ENCODE data around the gene C19orf44. TPM values are rescaled to one million over a fixed set of nuclear protein-coding genes. Genes with fewer than 3 reads are reported as not detected.
"Not testable (repeated sequence)": the region's sequence is repeated elsewhere in the genome, so short reads cannot be mapped to it uniquely, and the experiment has no call there.

Gene C19orf44
- total RNA-seq, 1 experiment from 2014 or later: 9.7 TPM

DNA sequence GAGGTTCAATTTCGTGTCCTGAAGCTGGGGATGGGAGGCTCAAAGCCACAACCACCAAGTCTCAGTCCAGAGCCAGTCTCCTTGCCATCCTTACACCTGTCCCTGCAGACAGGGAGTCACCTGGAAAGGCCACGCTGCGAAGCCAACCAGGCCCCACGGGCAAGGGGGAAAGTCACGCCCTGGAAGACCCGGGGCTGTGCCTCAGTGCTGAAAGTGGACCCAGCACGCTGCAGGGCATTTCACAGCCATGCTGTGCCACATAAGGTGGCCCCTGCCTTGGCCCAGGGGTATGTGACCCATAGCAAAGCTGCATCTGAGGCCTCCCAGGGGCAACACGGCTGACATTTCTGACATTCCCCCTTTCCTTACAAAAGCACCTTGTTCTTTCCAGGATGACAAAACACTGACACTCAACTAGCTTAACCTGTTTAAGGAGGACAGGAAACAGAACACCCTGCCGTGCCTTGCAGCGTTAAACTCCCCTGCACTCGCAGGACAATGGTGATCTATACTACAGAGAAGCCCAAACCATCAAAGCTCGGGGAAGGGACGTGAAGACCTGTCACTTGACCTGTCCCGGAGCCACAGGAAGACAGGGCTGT lies 31.2 kb downstream of the C19orf44 start:
- in situ Hi-C loops (cut with HindIII; ENCODE audit: low pct_unique_long_range_greater_than_20kb, low sequenced_read_pairs): no loop called here
- DNase-seq (ENCODE audit: low read depth): no peak

DNA sequence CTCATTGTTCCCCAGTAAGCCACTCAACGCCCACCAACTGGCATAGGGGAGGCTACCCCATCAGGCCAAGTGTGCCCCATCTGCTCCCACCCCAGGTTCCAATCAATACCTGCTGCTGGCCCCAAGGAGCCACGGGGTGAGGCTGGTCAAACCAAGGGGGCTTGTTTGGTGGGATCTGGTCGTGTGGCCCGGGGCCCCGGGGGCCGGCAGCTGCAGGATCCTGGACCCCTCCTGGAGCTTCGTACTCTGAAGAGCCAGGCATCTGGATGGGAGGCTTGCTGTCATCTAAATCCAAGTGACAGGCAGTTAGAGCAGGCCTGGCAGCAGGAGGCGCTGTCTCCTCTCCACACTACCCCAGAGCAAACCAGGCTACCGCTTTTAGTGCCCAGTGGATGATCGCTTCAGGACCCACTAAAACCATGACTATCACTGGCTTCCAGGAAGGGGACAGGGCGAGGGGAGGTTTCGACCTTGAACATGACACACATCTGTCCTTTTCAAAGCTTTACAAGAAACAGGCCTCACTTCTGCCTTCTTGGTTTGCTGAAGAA lies 31.9 kb downstream of the C19orf44 start:
- in situ Hi-C loops (cut with HindIII; ENCODE audit: low pct_unique_long_range_greater_than_20kb, low sequenced_read_pairs): no loop called here
- DNase-seq (ENCODE audit: low read depth): no peak

DNA sequence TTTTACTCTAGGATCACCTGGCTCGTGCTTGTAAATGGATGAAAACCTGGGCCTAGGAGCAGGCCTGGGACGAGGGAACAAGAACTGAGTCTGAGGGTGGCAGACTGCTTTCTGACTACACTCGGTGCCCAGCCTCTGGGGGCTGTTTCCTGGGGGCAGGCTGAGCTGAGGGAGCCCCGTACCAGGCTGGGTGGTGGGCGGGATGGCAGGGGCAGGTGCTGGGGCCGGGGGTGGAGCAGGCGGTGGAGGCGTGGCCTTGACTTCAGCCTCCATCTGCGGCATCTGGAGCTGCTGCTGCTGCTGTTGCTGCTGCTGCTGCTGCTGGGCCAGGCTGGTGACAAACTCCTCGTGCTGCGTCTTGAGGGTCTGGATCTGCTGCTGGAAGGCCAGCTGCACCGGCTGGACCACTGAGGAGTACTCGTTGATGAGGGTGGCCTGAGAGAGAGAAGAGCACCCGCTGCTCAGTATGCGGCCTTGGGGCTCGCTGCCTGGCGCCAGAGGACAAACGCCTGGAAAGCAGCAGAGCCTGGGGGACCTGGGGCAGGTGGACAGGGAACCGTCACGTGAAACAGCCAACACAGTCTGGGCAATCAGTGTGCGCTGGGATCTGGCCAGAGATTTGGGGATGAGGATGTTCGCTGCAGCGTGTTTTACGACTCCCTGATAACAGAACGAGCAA lies 33.4 kb downstream of the C19orf44 start:
- no peak for DNase-seq (ENCODE audit: low read depth)
- in situ Hi-C loops (cut with HindIII; ENCODE audit: low pct_unique_long_range_greater_than_20kb, low sequenced_read_pairs): no loop called here

DNA sequence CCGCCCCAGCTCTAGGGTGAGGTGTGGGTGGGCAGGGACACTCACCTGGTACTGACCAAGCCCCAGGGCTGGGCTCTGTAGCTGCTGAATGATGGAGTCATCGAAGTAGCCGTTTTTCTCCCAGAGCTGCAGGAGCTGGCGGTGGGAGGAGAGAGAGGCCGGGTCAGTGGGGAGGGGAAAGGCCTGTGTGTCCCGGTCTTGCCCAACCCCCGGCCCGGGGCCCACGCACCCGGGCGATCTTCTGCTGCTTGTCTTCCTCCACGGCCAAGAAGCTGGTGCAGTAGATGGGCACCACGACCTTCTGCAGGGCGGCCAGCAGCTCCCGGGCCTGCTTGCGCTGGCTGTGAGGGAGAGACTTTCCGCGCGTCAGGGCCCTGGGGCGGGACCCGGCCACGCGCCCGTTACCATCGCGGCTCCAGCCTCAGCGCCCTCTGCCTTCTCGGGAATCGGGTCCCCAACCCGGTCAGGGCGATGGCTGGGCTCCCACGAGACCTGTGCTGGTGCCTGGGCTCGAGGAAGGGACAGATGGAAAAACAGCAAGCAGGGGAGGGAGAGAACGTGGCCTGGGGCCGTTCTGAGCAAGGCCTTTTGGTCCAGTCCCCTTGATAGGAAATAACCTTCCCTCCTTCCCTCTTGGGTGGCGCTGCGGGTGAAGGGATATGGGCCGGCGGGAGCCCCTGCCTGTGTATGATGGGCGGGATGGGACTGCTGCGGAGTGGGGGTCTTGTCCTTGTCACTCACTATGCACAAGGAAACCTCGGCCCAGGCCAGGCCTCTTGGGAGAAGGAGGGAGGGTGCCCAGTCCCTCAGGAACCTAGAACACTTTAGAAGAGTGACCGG lies 34.6 kb downstream of the C19orf44 start:
- DNase-seq (ENCODE audit: low read depth): no peak
- in situ Hi-C loops (cut with HindIII; ENCODE audit: low pct_unique_long_range_greater_than_20kb, low sequenced_read_pairs): no loop called here

DNA sequence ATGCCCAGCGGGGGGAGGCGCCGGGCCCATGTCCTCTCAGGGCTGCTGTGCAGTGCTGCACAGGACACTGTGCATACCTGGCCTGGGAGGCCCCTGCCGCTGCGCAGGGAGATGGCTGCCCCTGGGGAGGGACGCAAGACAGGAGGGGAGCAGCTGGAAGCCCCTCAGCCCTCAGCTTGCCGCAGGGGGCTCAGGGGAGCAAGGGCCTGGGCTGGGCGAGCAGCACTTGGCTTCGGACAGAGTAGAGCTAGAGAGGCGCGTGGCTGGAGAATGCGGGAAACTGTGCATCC lies 35.1 kb downstream of the C19orf44 start:
- DNase-seq (ENCODE audit: low read depth): no peak
- in situ Hi-C loops (cut with HindIII; ENCODE audit: low pct_unique_long_range_greater_than_20kb, low sequenced_read_pairs): no loop called here

DNA sequence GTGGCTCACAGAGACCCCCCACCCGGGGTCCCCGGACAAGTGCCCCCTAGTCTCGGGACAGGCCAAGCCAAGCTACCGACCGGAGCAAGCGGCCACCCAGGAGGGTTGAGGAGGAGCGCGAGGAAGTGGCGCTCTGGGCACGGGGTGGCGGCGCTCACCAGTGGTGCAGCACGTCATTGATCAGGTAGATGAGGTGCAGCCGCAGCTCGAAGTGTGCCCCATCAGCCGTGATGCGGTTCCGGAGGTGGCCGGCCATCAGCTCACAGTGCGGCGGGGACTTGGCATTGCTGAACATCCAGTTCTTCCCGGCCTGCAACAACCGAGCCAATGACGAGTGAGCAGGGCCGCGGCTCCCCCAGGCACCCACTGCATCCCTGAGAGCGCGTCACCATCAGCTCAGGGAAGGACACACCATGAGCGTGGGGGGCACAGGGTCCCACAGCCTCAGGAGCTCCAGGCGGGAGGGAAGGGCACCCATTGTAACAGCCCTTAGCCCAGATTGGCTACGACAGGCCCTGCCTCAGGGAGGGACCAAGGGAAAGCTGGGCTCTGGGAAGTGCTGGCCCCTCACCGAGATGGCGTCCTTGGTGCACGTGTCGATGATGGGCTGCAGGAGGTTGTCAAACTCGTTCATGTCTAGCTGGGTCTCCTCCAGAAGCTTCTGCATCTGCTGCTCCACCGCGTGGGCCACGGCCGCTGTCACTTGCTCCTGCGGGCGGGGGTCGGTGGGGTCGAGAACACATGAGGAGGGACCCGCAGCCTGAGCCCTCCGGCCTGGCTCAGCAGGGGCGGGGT lies 36.4 kb downstream of the C19orf44 start:
- in situ Hi-C loops (cut with HindIII; ENCODE audit: low pct_unique_long_range_greater_than_20kb, low sequenced_read_pairs): no loop called here
- no peak for DNase-seq (ENCODE audit: low read depth)

DNA sequence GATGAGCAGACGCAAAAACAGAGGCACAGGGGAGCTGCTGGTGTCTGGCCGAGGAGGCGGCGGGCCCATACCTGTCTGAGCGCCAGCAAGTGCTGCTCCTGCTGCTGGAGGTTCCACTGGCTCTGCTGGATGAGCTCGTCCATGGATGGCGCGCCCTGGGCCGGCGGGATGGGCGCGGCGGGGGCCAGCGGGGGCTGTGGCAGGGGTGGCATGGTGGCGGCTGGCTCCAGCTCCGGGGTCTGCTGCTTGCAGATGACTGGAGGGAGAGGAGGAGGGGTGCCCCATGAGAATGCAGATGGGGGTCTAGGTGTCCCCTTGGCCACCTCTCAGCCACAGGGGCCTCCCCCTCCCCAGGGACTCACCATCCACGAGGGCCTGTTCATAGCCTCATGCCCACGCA lies 39.2 kb downstream of the C19orf44 start:
- no peak for DNase-seq (ENCODE audit: low read depth)
- in situ Hi-C loops (cut with HindIII; ENCODE audit: low pct_unique_long_range_greater_than_20kb, low sequenced_read_pairs): no loop called here

DNA sequence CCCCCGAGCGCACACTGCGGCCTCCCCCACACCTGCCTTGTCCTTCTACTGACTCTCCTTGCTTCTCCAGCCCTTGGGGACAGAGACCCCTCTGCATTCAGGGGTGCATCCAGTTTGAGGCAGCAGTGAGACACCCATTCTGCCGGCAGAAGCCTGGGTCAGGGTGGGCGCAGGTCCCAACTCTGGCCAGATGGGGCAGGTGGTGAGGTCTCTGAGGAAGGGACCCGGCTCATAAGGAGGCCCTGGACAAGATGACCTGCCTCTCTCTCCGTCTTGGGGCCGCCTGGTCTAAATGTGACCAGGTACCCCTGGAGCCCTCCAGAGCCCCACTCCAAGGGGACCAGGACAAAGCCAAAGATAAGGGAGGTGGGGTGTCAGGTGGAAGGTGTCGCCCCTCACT lies 39.9 kb downstream of the C19orf44 start:
- in situ Hi-C loops (cut with HindIII; ENCODE audit: low pct_unique_long_range_greater_than_20kb, low sequenced_read_pairs): no loop called here
- no peak for DNase-seq (ENCODE audit: low read depth)

DNA sequence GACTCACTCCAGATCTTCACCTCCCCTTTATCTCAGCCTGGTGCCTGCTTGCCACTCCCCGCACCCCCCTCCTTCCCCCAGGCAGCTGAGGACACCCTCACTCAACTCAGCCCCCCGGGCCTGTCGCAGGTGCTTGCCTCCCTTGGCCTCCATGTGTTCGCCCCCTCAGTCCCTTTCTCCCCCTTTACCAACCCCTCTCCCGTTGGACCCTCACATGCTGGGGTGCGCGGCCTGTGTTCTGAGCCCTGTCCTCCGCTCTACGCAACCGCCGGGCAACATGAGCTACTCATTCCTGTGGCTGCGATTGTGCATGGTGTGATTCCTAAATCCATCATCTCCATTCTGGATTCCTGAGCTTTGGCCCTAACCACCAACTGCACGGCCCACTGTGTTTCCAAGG lies 40.9 kb downstream of the C19orf44 start:
- DNase-seq (ENCODE audit: low read depth): no peak
- in situ Hi-C loops (cut with HindIII; ENCODE audit: low pct_unique_long_range_greater_than_20kb, low sequenced_read_pairs): no loop called here

DNA sequence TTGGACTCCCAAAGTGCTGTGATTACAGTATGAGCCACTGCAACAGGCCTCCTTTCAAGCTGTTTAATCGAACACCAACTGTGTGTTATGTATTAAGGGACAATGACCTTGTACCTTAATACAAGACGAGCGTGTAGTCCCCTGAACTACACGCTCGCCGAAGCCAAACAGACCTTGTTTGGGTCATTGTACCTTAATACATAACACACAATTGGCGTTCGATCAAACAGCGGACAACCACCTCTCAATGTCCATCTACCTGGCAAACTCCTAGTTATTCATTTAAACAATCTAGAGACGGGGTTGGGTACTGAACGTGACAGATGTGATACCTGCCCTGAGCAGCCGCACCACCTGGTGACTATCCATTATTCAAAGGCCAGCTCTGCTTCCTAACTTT lies 44.8 kb downstream of the C19orf44 start:
- in situ Hi-C loops (cut with HindIII; ENCODE audit: low pct_unique_long_range_greater_than_20kb, low sequenced_read_pairs): no loop called here
- DNase-seq (ENCODE audit: low read depth): no peak

DNA sequence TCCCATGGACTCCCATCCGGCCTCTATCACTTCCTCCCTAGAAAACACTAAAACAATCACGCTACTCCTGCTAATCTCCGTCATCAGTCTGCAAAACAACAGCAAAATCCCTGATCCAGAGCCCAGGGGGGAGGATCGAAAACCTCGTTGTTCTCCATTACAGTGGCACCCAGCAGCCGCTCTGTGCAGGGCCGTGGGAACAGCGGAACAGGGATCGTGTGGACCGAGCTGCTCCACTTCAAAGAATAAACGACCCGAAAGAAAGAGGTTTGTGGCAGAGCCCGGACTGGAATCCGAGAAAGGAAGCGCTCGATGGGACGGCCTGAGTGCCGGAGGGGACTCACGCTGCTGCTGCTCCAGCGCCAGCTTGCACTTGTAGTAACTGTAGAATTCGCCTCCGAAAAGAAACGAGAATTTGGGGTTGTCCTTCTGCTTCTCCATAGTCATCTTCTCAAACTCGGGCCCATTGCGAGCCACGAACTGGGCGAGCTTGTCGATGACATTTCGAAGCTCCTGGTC lies 45.4 kb downstream of the C19orf44 start:
- no peak for DNase-seq (ENCODE audit: low read depth)
- in situ Hi-C loops (cut with HindIII; ENCODE audit: low pct_unique_long_range_greater_than_20kb, low sequenced_read_pairs): no loop called here

DNA sequence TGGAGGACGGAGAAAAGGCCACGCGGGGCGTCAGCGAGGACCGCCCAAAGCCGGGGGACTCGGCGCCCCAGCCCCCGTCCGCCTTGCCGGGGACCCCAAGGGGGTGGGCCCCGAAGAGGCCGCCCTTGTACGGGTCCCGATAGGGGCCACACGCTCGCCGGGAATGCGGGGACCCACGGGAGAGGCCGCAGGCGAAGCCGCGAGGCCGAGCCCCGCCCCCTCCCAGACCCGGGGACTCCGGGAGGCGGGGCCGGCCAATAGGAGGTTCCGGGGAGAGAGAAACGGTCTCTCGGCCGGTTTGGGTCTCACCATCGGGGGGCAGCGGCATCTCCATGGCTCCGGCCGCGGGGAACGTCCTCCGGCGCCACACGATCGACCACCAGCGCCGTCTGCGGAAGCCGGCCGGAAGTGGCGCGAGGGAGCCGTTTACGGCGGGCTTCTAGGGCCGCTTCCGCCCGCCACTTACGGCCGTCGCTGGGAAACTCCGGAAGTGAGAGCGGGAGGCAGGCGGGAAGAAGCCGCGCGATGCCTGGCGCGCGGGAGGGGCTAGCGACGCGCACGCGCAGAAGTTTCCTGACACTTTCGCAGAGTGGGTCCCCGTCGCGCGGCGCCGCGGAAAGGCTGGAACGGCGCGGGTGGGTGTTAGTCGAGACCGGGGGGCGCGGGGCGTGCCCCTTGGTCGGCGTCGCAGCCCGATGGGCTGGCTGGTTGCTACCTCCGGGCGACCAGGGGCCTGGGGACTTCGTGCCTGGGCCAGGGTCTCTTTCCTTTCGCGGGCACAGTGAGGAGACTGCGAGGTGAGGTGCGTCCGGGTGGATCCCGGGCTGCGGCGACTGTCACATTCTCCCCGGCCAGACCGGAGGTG lies 46.1 kb downstream of the C19orf44 start, which contains the start of gene CHERP:
CHERP (minus strand) TSS at position 393 of the 865 bp plus-strand sequence; CDS start at position 334, 59 bp downstream.
- DNase-seq (ENCODE audit: low read depth): peak; percentile 90
- in situ Hi-C loops (cut with HindIII; ENCODE audit: low pct_unique_long_range_greater_than_20kb, low sequenced_read_pairs): no loop called here

DNA sequence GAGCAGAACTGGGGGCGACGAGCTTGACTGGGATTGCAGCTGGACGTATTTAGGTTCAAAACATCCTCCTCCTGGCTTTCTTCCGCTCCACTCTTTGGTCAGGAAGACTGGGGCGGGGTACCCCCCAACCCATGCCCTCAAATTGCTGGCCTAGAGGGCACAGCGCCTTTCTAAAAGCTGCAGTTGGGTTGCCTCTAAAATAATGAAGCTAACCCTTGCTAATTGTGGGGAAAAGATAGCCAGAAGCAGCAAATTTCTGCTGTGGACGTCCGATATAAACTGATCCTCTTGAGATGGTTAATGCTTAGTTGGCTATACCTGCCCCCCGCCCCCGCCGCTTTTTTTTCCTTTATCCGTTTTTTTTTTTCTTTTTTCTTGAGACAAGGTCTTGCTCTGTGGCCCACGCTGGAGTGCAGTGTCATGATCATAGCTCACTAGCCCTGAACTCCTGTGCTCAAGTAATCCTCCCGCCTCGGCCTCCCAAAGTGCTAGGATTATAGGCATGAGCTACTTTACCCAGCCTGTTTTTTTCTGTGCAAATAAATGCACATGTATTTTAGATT lies 46.8 kb downstream of the C19orf44 start:
- DNase-seq (ENCODE audit: low read depth): peak; percentile 25
- in situ Hi-C loops (cut with HindIII; ENCODE audit: low pct_unique_long_range_greater_than_20kb, low sequenced_read_pairs): no loop called here

DNA sequence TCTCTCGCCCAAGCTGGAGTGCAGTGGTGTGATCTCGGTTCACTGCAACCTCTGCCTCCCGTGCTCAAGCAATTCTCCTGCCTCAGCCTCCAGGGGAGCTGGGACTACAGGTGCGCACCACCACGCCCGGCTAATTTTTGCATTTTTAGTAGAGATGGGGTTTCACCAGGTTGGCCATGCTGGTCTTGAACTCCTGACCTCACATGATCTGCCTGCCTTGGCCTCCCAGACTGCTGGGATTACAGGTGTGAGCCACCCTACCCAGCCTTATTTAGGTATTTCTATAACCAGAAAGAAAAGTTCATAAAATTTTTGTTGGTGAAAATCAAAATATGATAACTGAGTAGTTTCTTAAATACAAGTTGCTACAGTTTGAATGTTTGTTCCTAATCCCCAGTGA lies 47.5 kb downstream of the C19orf44 start:
- in situ Hi-C loops (cut with HindIII; ENCODE audit: low pct_unique_long_range_greater_than_20kb, low sequenced_read_pairs); DNase-seq (ENCODE audit: low read depth): not testable (repeated sequence)

DNA sequence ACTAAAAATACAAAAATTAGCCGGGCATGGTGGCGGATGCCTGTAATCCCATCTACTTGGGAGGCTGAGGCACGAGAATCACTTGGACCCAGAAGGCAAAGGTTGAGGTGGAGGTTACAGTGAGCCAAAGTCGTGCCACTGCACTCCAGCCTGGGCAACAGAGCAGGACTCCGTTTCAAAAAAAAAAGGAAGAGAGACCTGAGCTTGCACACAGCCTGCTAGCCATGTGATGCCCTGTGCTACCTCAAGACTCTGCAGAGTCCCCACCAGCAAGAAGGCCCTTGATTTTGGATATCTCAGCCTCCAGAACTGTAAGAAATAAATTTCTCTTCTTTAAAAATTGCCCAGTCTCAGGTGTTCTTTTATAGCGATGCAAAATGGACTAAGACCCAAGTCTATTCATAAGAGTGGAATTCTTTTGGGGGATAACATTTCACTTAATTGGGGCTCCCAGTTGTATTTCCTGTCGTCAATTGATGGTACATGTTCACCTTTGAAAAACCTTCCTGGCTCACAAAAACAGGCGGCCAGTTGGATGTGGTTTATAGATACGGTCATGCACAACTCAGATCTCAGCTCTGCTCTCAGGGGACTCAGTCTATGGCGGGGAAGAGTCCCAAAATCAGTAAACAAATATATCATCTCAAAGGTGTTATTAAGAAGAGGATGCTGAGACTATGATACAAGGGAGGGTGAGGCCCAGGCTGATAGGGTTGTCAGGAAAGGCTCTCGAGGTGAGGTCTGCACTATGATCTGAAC lies 48.5 kb downstream of the C19orf44 start:
- DNase-seq (ENCODE audit: low read depth): no peak
- in situ Hi-C loops (cut with HindIII; ENCODE audit: low pct_unique_long_range_greater_than_20kb, low sequenced_read_pairs): no loop called here

DNA sequence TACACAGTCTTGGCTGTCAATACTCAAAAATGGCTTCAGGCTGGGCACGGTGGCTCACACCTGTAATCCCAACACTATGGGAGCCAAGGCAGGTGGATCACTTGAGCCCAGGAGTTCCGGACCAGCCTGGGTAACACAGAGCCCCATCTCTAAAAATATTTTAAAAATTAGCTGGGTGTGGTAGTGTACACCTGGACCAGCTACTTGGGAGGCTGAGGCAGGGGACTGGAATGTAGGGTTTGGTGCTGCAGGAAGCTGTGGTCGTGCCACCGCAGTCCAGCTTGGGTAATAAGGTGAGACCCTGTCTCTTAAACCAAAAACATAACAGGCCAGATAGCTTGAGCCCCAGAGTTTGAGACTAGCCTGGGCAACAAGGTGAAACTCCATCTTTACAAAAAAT lies 52.8 kb downstream of the C19orf44 start:
- in situ Hi-C loops (cut with HindIII; ENCODE audit: low pct_unique_long_range_greater_than_20kb, low sequenced_read_pairs): no loop called here
- DNase-seq (ENCODE audit: low read depth): no peak
